Activated CD4-positive, alpha-beta T cell treated with anti-CD3 and anti-CD28 coated beads for 36 hours (primary cell): Measurements from ENCODE around the gene IRF3. TPM values are rescaled to one million over a fixed set of nuclear protein-coding genes. Genes with fewer than 3 reads are reported as not detected.

ENCODE experiments used
- ATAC-seq: fragments of 200-7000 bp; cut with Tn5 transposase; one replicate; pipeline ENCODE4 v1.10.0; 2021; ENCODE audit warnings: mild to moderate bottlenecking, moderate library complexity
- CTCF ChIA-PET: fragments of 350-600 bp; sonication (Branson Sonifier 250); formaldehyde crosslinking; loops from one replicate; lab custom pipeline; 2021; ENCODE audit warnings: antibody characterized with exemption; lab: Charles Lee
- POLR2A ChIA-PET: fragments of 350-600 bp; sonication (Branson Sonifier 250); formaldehyde crosslinking; loops from one replicate; lab custom pipeline; 2021; ENCODE audit warnings: antibody characterized with exemption, inconsistent platforms; lab: Charles Lee
- DNase-seq: peaks from one replicate; pipeline ENCODE4 v3.0.0-alpha.2; 2020
- H3K27ac Mint-ChIP-seq: one replicate; pipeline ENCODE4 v1.8.0; 2021; ENCODE audit warnings: mixed read lengths
- H3K27me3 Mint-ChIP-seq: one replicate; pipeline ENCODE4 v1.8.0; 2021; ENCODE audit warnings: mixed read lengths
- H3K36me3 Mint-ChIP-seq: one replicate; pipeline ENCODE4 v1.8.0; 2021; ENCODE audit warnings: low read depth, mixed read lengths
- H3K4me1 Mint-ChIP-seq: one replicate; pipeline ENCODE4 v1.8.0; 2021; ENCODE audit warnings: mixed read lengths
- H3K4me3 Mint-ChIP-seq: one replicate; pipeline ENCODE4 v1.8.0; 2021; ENCODE audit warnings: mild to moderate bottlenecking, moderate library complexity, mixed read lengths
- H3K9me3 Mint-ChIP-seq: one replicate; pipeline ENCODE4 v1.8.0; 2021; ENCODE audit warnings: low read depth, mixed read lengths
- intact Hi-C, 2 experiments: fragments of 100-400 bp; cut with DNase I in 1 of 2; cut with micrococcal nuclease in 1 of 2; formaldehyde crosslinking; loops; one replicate each; pipeline versions ENCODE4 v1.14.2 to v1.15.1; 2022 to 2024; cut with DNase I, micrococcal nuclease
- microRNA-seq: library from miRNA; unstranded; fragments of <30 nt; microRNA quantifications from one replicate; pipeline ENCODE4 v1.2.0, GENCODE V29; 2021; ENCODE audit warnings: borderline replicate concordance
- total RNA-seq, 2 experiments: library from RNA; stranded (reverse); gene quantifications; one replicate each; pipeline ENCODE4 v1.2.3, GENCODE V29; 2021

Gene IRF3
- total RNA-seq, 2 experiments from 2014 or later = 123 to 125 TPM

GRCh38 chr19:49614096-49614833, 51.4 kb downstream of the IRF3 start:
- H3K4me1 Mint-ChIP-seq = peaks cover 17% of the 10 kb centered on the region
- H3K36me3 Mint-ChIP-seq = peaks cover 56% of the 10 kb centered on the region
- no peaks in the 10 kb centered on the region for H3K9me3 Mint-ChIP-seq
- DNase-seq (peak; percentile 69), ATAC-seq (peak; percentile 85)
- intact Hi-C loops = no loop called here
- H3K27ac Mint-ChIP-seq = peak overlapping the region; percentile 89
- ChIA-PET POLR2A (no interaction called here), CTCF (interaction anchor here (0.6 kb wide), 3 partner anchors 43 to 415 kb away, joined by 3 to 4 read pairs (median 3); no protein-coding TSS in a partner anchor)
- no peak overlapping the region for H3K4me3 Mint-ChIP-seq
- H3K27me3 Mint-ChIP-seq = no peaks in the 10 kb centered on the region

- CTCF ChIA-PET = interaction anchor here (0.6 kb wide), 1 partner anchor 1762 kb away, joined by 3 read pairs; no protein-coding TSS in a partner anchor
- POLR2A ChIA-PET = no interaction called here
- H3K36me3 Mint-ChIP-seq = peaks cover 51% of the 10 kb centered on the region
- intact Hi-C loops = no loop called here
- ATAC-seq = no peak
- no peaks in the 10 kb centered on the region for H3K9me3 Mint-ChIP-seq
- H3K27ac Mint-ChIP-seq = peak overlapping the region; percentile 89
- no peak for DNase-seq
- peaks cover 17% of the 10 kb centered on the region for H3K4me1 Mint-ChIP-seq
- no peak overlapping the region for H3K4me3 Mint-ChIP-seq
- no peaks in the 10 kb centered on the region for H3K27me3 Mint-ChIP-seq
These were observed 52.3 kb downstream of the IRF3 start for GRCh38 chr19:49613374-49613773.

Small RNAs within 50 kb of the gene (microRNA-seq; reads per million reads assigned to microRNA genes)
- 1.1 reads per million for gene MIR5088

Other genes starting within 250 kb of the IRF3 start
- not detected for gene PTH2, start 242.4 kb downstream of the IRF3 start, total RNA-seq
- not detected for gene GFY, start 240.5 kb downstream of the IRF3 start, total RNA-seq
- gene SLC17A7, start 224.3 kb downstream of the IRF3 start, total RNA-seq = under 1 TPM; 0.07 to 0.14 TPM
- gene PIH1D1, start 214.0 kb downstream of the IRF3 start, total RNA-seq = 100 to 1,000 TPM; 117 to 138 TPM
- gene ALDH16A1, start 212.6 kb downstream of the IRF3 start, total RNA-seq = 10 to 100 TPM; 26.8 to 33.3 TPM
- gene FLT3LG, start 191.6 kb downstream of the IRF3 start, total RNA-seq = 10 to 100 TPM; 38.6 to 43.2 TPM
- gene RPL13A, start 178.2 kb downstream of the IRF3 start, total RNA-seq = 1,000 to 10,000 TPM; 3,861 to 3,967 TPM
- gene RPS11, start 169.4 kb downstream of the IRF3 start, total RNA-seq = 1,000 to 10,000 TPM; 2,778 to 3,370 TPM
- 10 to 100 TPM; 16.3 to 18.1 TPM for gene FCGRT, start 153.2 kb downstream of the IRF3 start, total RNA-seq
- gene RCN3, start 137.9 kb downstream of the IRF3 start, total RNA-seq = 10 to 100 TPM; 10.9 to 13.5 TPM
- 10 to 100 TPM; 71.4 to 73.1 TPM for gene NOSIP, start 85.3 kb downstream of the IRF3 start, total RNA-seq
- gene PRRG2, start 84.5 kb downstream of the IRF3 start, total RNA-seq = 1 to 10 TPM in 1 of 2 experiments, under 1 TPM in 1; 0.81 to 1.6 TPM
- gene PRR12, start 74.7 kb downstream of the IRF3 start, total RNA-seq = 10 to 100 TPM; 21.0 to 22.7 TPM
- gene RRAS, start 25.7 kb downstream of the IRF3 start, total RNA-seq = 10 to 100 TPM in 1 of 2 experiments, 1 to 10 TPM in 1; 9.7 to 11.7 TPM
- gene SCAF1, start 23.6 kb downstream of the IRF3 start, total RNA-seq = 10 to 100 TPM; 43.3 to 64.0 TPM
- 10 to 100 TPM; 79.6 to 93.8 TPM for gene BCL2L12, start 76 bp upstream of the IRF3 start, total RNA-seq
- 100 to 1,000 TPM; 384 to 448 TPM for gene PRMT1, start 11.4 kb upstream of the IRF3 start, total RNA-seq
- gene ADM5, start 23.7 kb upstream of the IRF3 start, total RNA-seq = 1 to 10 TPM; 4.1 to 4.4 TPM
- 1 to 10 TPM; 1.1 to 1.6 TPM for gene CPT1C, start 25.3 kb upstream of the IRF3 start, total RNA-seq
- 1 to 10 TPM; 1.9 to 2.1 TPM for gene TSKS, start 97.4 kb upstream of the IRF3 start, total RNA-seq
- gene AP2A1, start 101.1 kb upstream of the IRF3 start, total RNA-seq = 100 to 1,000 TPM in 1 of 2 experiments, 10 to 100 TPM in 1; 79.4 to 102 TPM
- gene FUZ, start 147.4 kb upstream of the IRF3 start, total RNA-seq = 10 to 100 TPM; 15.6 to 18.8 TPM
- 10 to 100 TPM; 39.6 to 49.9 TPM for gene MED25, start 152.4 kb upstream of the IRF3 start, total RNA-seq
- gene PTOV1, start 185.3 kb upstream of the IRF3 start, total RNA-seq = 100 to 1,000 TPM in 1 of 2 experiments, 10 to 100 TPM in 1; 76.9 to 104 TPM
- gene PNKP, start 201.7 kb upstream of the IRF3 start, total RNA-seq = 10 to 100 TPM; 59.5 to 65.7 TPM
- gene AKT1S1, start 211.5 kb upstream of the IRF3 start, total RNA-seq = 10 to 100 TPM; 16.1 to 20.3 TPM
- 10 to 100 TPM; 29.1 to 29.6 TPM for gene TBC1D17, start 211.8 kb upstream of the IRF3 start, total RNA-seq
- gene IL4I1, start 231.0 kb upstream of the IRF3 start, total RNA-seq = 10 to 100 TPM; 21.2 to 22.2 TPM